GM12801 (cell line): ENCODE measurements around the gene C1QTNF1.

Experiments
- CTCF ChIP-seq: IDR thresholded peaks from one replicate; pipeline ENCODE4 v1.5.1; 2011; ENCODE audit warnings: control low read depth; ENCODE audit not compliant: insufficient read length; ENCODE audit errors: extremely low read depth

C1QTNF1 gene

GRCh38 chr17:79087428-79088143 is 63.6 kb downstream of the C1QTNF1 start:
- TF ChIP-seq CTCF: no peak

- no peak for TF ChIP-seq CTCF
Measured at GRCh38 chr17:79088247-79088996, 64.5 kb downstream of the C1QTNF1 start.

GRCh38 chr17:79088997-79089328 is 65.0 kb downstream of the C1QTNF1 start:
- no peak for TF ChIP-seq CTCF

GRCh38 chr17:79089720-79090442 is 65.9 kb downstream of the C1QTNF1 start:
- TF ChIP-seq CTCF: no peak

GRCh38 chr17:79090443-79091225 is 66.7 kb downstream of the C1QTNF1 start:
- TF ChIP-seq CTCF: no peak

GRCh38 chr17:79091226-79091670 is 67.3 kb downstream of the C1QTNF1 start:
- no peak for TF ChIP-seq CTCF

GRCh38 chr17:79092567-79092966 is 68.6 kb downstream of the C1QTNF1 start:
- no peak for TF ChIP-seq CTCF
